Right lobe of liver (tissue), 6 donors: Measurements from ENCODE around the gene ASCL1. TPM values are rescaled to one million over a fixed set of nuclear protein-coding genes. Genes with fewer than 3 reads are reported as not detected.

Source experiments
- ATAC-seq, 4 donors: fragments of 200-7000 bp; cut with Tn5 transposase; one replicate each; pipeline ENCODE4 v1.9.1; 2020; ENCODE audit warnings: mild to moderate bottlenecking in 4 of 4, moderate library complexity in 4 of 4
- DNase-seq, 3 donors: peaks; one replicate each; pipeline ENCODE4 v3.0.0-alpha.2; 2020
- H3K27ac ChIP-seq, 3 donors: fragments of 200-600 bp; one replicate each; pipeline ENCODE4 v1.8.0; 2022
- H3K27me3 ChIP-seq, 2 donors: fragments of 200-600 bp; one replicate each; pipeline ENCODE4 v1.8.0; 2022
- H3K36me3 ChIP-seq, 4 donors: fragments of 200-600 bp; sonication (generic) in 1 of 4; one replicate each; pipeline versions ENCODE4 v1.5.1 to v1.8.0; 2017 to 2022; ENCODE audit warnings: control low read depth in 1 of 4
- H3K4me1 ChIP-seq, 4 donors: fragments of 200-600 bp; sonication (generic) in 1 of 4; one replicate each; pipeline versions ENCODE4 v1.5.1 to v1.8.0; 2017 to 2022; ENCODE audit warnings: control low read depth in 1 of 4
- H3K4me3 ChIP-seq, 3 donors: fragments of 200-600 bp; one replicate each; pipeline ENCODE4 v1.8.0; 2022
- H3K9me3 ChIP-seq, 4 donors: fragments of 200-600 bp; sonication (generic) in 1 of 4; one replicate each; pipeline versions ENCODE4 v1.5.1 to v1.8.0; 2017 to 2022; ENCODE audit warnings: control low read depth in 1 of 4
- CTCF ChIP-seq, 4 donors: fragments of 200-600 bp in 3 of 4; fragments of 450-650 bp in 1 of 4; IDR thresholded peaks; one replicate each; pipeline versions ENCODE4 v1.5.1 to v1.8.0; 2016 to 2022; ENCODE audit warnings: antibody characterized with exemption in 4 of 4, mild to moderate bottlenecking in 2 of 4
- POLR2A ChIP-seq: fragments of 450-650 bp; IDR thresholded peaks from one replicate; pipeline ENCODE4 v1.6.1; 2017; ENCODE audit warnings: antibody characterized with exemption, mild to moderate bottlenecking
- WGBS: methylation state at CpG from one replicate; pipeline ENCODE4 v1.1.6; 2018; ENCODE audit warnings: low coverage, low lambda C conversion rate; ENCODE audit not compliant: insufficient coverage; ENCODE audit errors: missing lambda C conversion rate; 5-methylcytosine and 5-hydroxymethylcytosine counted together
- intact Hi-C, 2 donors: fragments of 100-400 bp; cut with DNase I; formaldehyde crosslinking; loops; one replicate each; pipeline versions ENCODE4 v1.11.2 to v1.14.1; 2022
- long read RNA-seq: library from polyadenylated mRNA; unstranded; transcript quantifications from one replicate; pipeline ENCODE4 v2.0.0, GENCODE V29; 2019
- total RNA-seq, 6 experiments: library from RNA; depleted of rRNA in 2 of 6; stranded (reverse); fragments of >200 nt in 2 of 6; fragmentation: NEBNext Ultra II Directional in 3 of 6; extraction: Animal tissue kit (Norgen Biotek cat#: 25700) in 3 of 6; gene quantifications; one replicate each; pipeline versions ENCODE4 v1.1.0 to v1.2.4, GENCODE V29; 2016 to 2023
- donor health status: DM: no; HTN: yes; CAD: no.
- donor health status: DM: no; HTN: no; CAD: no.
- donor health status: DM: no; HTN: no; CAD: no.
- donor health status: DM: no; HTN: yes; CAD: no.
- donor health status: DM: no; HTN: yes; CAD: no.

The ASCL1 gene
- total RNA-seq = 1 to 10 TPM in 1 of 6 experiments, under 1 TPM in 5; 0.18 to 1.6 (median 0.33) TPM
- long read RNA-seq = 0 reads

GRCh38 chr12:102957339-102958050 is at the start of gene ASCL1:
TSS of gene ASCL1 (plus strand) at chr12:102957674. CDS start at chr12:102958245, 571 bp downstream.
- Histone ChIP-seq H3K4me3 (peak within 1 kb of the TSS; percentile 30 to 56 (median 55)), H3K27ac (no peak within 1 kb of the TSS), H3K9me3 (no peaks in the 10 kb centered on the region), H3K36me3 (no peaks in the 10 kb centered on the region), H3K27me3 (peaks cover 0 to 5% of the 10 kb centered on the region in 2 donors), H3K4me1 (peaks cover 0 to 25% (median 3%) of the 10 kb centered on the region in 4 donors)
- WGBS = 1% methylated on average over 31 of the region's 52 CpGs
- peak in 3 of 4 donors; percentile 20 to 31 (median 22) for ATAC-seq
- intact Hi-C loops = loop anchor here in 1 of 2 donors (10.0 kb wide), 2 partner anchors 157 to 217 kb away; no protein-coding TSS in a partner anchor
- no peak for DNase-seq
- no peak for TF ChIP-seq CTCF (IDR thresholded peaks at IDR 0.05)
- no peak for TF ChIP-seq POLR2A

- WGBS = 67% methylated on average over 4 of the region's 4 CpGs
- no peak for TF ChIP-seq CTCF (IDR thresholded peaks at IDR 0.05)
- TF ChIP-seq POLR2A = no peak
- Histone ChIP-seq H3K36me3 (peaks cover 0 to 63% (median 9%) of the 10 kb centered on the region in 4 donors), H3K4me1 (peaks cover 0 to 81% (median 40%) of the 10 kb centered on the region in 4 donors), H3K9me3 (no peaks in the 10 kb centered on the region), H3K27ac (peak overlapping the region in 1 of 3 donors; percentile 99), H3K27me3 (no peaks in the 10 kb centered on the region), H3K4me3 (peak overlapping the region in 1 of 3 donors; percentile 24)
- intact Hi-C loops = no loop called here
- no peak for DNase-seq
- ATAC-seq = no peak
Measured at GRCh38 chr12:102907918-102908317, 49.6 kb upstream of the ASCL1 start.

- no peak for DNase-seq
- peak overlapping the region; percentile 60 to 99 (median 63) for H3K27ac ChIP-seq
- peaks cover 0 to 56% (median 9%) of the 10 kb centered on the region in 4 donors for H3K36me3 ChIP-seq
- H3K4me3 ChIP-seq = peak overlapping the region in 1 of 3 donors; percentile 81
- peak in 1 of 4 donors; percentile 6 for ATAC-seq
- H3K9me3 ChIP-seq = no peaks in the 10 kb centered on the region
- H3K27me3 ChIP-seq = no peaks in the 10 kb centered on the region
- H3K4me1 ChIP-seq = peaks cover 0 to 61% (median 31%) of the 10 kb centered on the region in 4 donors
- 46% methylated on average over 2 of the region's 7 CpGs for WGBS
- TF ChIP-seq POLR2A (no peak), CTCF (IDR thresholded peaks at IDR 0.05) (no peak)
- intact Hi-C loops = no loop called here
Measured at GRCh38 chr12:102910137-102910536, 47.3 kb upstream of the ASCL1 start.

GRCh38 chr12:102910792-102911191 is 46.7 kb upstream of the ASCL1 start:
- no peaks in the 10 kb centered on the region for H3K27me3 ChIP-seq
- WGBS = 30% methylated on average over 3 of the region's 4 CpGs
- H3K4me1 ChIP-seq = peaks cover 0 to 55% (median 27%) of the 10 kb centered on the region in 4 donors
- peak overlapping the region; percentile 60 to 99 (median 63) for H3K27ac ChIP-seq
- H3K4me3 ChIP-seq = peak overlapping the region in 2 of 3 donors; percentile 5 to 81
- intact Hi-C loops = no loop called here
- ATAC-seq (peak; percentile 63 to 83 (median 72)), DNase-seq (peak; percentile 71 to 85 (median 81))
- H3K9me3 ChIP-seq = no peaks in the 10 kb centered on the region
- no peak for TF ChIP-seq CTCF (IDR thresholded peaks at IDR 0.05)
- no peak for TF ChIP-seq POLR2A
- H3K36me3 ChIP-seq = peaks cover 0 to 56% (median 9%) of the 10 kb centered on the region in 4 donors
